ENCODE results near the gene NIF3L1. TPM values are rescaled to one million over a fixed set of nuclear protein-coding genes. Genes with fewer than 3 reads are reported as not detected.

NIF3L1 gene, protein sequence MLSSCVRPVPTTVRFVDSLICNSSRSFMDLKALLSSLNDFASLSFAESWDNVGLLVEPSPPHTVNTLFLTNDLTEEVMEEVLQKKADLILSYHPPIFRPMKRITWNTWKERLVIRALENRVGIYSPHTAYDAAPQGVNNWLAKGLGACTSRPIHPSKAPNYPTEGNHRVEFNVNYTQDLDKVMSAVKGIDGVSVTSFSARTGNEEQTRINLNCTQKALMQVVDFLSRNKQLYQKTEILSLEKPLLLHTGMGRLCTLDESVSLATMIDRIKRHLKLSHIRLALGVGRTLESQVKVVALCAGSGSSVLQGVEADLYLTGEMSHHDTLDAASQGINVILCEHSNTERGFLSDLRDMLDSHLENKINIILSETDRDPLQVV
- 10 to 100 TPM; 11.3 to 23.3 TPM for polyA plus RNA-seq

DNA sequence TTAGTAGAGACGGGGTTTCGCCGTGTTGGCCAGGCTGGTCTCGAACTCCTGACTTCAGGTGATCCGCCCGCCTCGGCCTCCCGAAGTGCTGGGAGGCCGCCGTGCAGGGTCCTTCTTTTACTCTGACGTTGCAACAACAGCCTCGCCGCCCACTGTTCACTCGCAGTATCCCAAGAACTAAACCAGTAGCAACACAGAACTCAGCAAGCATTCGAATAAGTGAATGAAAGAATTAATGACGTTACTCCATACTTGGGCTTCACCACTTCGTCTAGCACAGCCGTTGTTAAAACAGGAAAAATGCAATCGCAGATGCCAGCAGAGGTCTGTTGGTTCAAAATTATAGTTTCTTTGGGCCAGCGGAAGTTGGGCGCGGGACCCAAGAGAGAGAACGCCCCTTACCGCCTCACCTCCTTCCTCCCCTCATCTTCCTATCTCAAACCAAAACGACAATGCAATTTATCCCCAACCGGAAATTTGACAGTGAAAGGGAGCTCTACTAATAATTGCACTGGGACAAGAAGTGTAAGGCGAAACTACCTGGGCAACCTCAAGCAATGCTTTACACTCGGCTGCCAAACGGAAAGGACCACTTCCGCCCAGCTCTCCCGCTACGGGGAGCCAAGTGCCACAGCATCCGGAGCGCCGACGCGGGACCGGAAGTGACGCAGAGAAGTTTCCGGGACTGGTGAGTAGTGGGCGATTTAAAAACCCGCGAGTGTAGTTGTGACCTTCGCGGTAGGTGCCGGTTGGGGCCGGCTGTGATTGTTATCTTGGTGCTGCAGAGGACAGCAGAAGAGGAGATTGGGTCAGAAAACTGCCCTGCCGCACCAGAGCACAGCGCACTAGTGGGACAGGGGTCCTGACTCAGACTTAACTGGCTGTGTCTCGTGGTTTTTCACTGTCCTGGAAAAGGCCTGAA lies at the start of gene NIF3L1, which contains the start of gene PPIL3:
TSS of gene NIF3L1 (plus strand) at position 668 of the 922 bp plus-strand sequence. CDS start 2,573 bp downstream, outside the sequence.
TSS of gene PPIL3 (minus strand) at position 374 of the 922 bp plus-strand sequence. CDS start 1,462 bp downstream, outside the sequence.
- Histone ChIP-seq H3K36me3 (ENCODE audit: control insufficient read depth in 2 of 2, insufficient read depth in 2 of 2, low read length in 1 of 2) (no peaks in the 10 kb centered on the region), H3K9me3 (ENCODE audit: control insufficient read depth in 2 of 2, insufficient read depth in 1 of 2, low read depth in 1 of 2, low read length in 1 of 2) (no peaks in the 10 kb centered on the region), H3K4me3 (ENCODE audit: low read depth in 1 of 2, low read length in 2 of 2) (peak within 1 kb of the TSS; percentile 68 to 85), H3K27me3 (ENCODE audit: control insufficient read depth in 1 of 2, insufficient read depth in 2 of 2, low read length in 2 of 2) (no peaks in the 10 kb centered on the region), H3K27ac (ENCODE audit: low read depth in 2 of 2, low read length in 1 of 2) (peak within 1 kb of the TSS; percentile 92 to 100), H3K4me1 (ENCODE audit: control insufficient read depth in 2 of 2, insufficient read depth in 2 of 2, low read length in 1 of 2) (no peaks in the 10 kb centered on the region)
- WGBS, 2 donors, result 0% methylated on average over 50 of the region's 50 CpGs

DNA sequence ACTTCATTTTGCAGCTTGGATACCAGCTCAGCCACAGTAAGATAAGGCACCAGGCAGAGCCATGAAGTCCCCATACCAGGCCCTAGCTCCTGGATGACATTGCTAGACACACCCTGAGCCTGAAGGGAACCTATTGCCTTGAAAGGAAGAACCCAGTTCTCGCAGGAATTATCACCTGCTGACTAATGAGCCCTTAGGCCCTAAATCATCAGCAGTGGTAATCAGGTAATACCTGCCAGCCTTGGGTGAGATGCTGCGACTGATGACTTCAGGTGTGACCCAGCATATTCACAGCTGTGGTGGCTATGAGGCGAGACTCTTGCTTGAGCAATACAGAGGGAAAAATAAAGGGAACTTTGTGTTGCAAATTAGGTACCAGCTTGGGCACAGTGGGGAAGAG lies 49.7 kb upstream of the NIF3L1 start:
- no peaks in the 10 kb centered on the region for H3K36me3 ChIP-seq (ENCODE audit: control insufficient read depth in 2 of 2, insufficient read depth in 2 of 2, low read length in 1 of 2)
- peak overlapping the region in 1 of 2 donors; percentile 59 for H3K27ac ChIP-seq (ENCODE audit: low read depth in 2 of 2, low read length in 1 of 2)
- 63 to 67% methylated on average over 3 of the region's 3 CpGs for WGBS, 2 donors

DNA sequence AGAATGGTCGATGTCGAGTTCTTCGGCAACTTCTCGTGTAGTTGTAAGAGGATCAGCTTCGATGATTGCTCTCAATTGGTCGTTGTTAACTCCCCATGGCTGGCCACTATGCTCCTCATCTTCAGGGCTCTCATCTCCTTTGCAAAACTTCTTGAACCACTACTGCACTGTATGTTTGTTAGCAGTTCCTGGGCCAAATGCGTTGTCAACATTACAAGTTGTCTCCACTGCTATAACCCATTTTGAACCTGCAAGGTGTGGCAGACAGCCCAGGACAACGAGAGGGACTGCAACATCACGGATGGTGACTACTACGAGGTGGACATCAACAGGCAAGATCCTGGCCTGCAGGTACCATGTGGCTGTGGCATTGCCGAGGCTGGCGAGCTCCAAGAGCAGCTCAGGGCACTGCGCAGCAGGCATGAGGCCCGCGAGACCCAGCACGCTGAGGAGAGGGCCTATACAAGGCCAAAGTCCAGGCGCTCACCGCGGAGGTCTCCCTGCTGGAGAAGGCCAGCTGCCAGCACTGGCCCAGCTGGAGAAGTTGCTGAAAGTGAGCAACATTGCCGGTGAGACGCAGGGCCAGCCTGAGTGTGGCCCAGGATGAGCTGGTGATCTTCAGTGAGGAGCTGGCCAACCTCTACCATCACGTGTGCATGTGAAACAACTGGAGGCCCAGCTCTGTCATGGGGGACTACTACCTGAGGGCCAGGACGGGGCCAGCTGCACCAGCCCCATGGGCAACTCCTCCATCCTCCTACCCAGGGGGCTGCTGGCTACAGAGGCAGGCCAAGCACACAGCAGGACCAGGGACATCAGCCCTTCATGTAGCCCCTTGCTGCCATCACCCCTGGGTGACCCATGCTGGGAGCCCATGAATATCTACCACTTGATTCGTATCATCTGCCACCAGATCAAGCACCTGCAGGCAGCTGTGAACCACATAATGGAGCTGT lies 44.9 kb upstream of the NIF3L1 start:
- Histone ChIP-seq H3K4me1 (ENCODE audit: control insufficient read depth in 2 of 2, insufficient read depth in 2 of 2, low read length in 1 of 2) (peaks cover 0 to 3% of the 10 kb centered on the region in 2 donors), H3K27ac (ENCODE audit: low read depth in 2 of 2, low read length in 1 of 2) (no peak overlapping the region), H3K36me3 (ENCODE audit: control insufficient read depth in 2 of 2, insufficient read depth in 2 of 2, low read length in 1 of 2) (no peaks in the 10 kb centered on the region), H3K27me3 (ENCODE audit: control insufficient read depth in 1 of 2, insufficient read depth in 2 of 2, low read length in 2 of 2) (no peaks in the 10 kb centered on the region), H3K9me3 (ENCODE audit: control insufficient read depth in 2 of 2, insufficient read depth in 1 of 2, low read depth in 1 of 2, low read length in 1 of 2) (no peaks in the 10 kb centered on the region), H3K4me3 (ENCODE audit: low read depth in 1 of 2, low read length in 2 of 2) (no peak overlapping the region)
- WGBS, 2 donors, result 94% methylated on average over 24 of the region's 24 CpGs

More for the DNA sequence above, 49.7 kb upstream of the NIF3L1 start:
- no peaks in the 10 kb centered on the region for H3K9me3 ChIP-seq (ENCODE audit: control insufficient read depth in 2 of 2, insufficient read depth in 1 of 2, low read depth in 1 of 2, low read length in 1 of 2)
- H3K4me3 ChIP-seq (ENCODE audit: low read depth in 1 of 2, low read length in 2 of 2), result no peak overlapping the region
- no peaks in the 10 kb centered on the region for H3K4me1 ChIP-seq (ENCODE audit: control insufficient read depth in 2 of 2, insufficient read depth in 2 of 2, low read length in 1 of 2)
- H3K27me3 ChIP-seq (ENCODE audit: control insufficient read depth in 1 of 2, insufficient read depth in 2 of 2, low read length in 2 of 2), result no peaks in the 10 kb centered on the region

DNA sequence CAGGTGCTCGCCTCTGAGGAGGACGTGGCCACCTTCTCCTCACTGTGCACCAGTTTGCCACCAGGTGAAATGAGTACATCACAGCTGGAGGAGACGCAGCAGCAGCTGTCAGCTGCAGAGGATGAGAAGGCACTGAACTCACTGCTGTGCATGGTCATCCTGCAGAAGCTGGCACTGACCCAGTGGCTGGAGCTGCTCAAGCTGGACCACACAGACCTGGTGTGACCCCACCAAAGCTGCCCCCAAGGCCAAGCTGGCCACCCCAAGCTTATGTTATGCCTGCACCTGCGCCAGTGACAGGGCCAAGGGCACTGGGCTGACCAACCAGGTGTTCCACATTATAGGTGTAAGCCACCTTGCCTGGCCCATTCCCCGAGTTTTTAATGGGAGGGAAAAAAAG lies 44.0 kb upstream of the NIF3L1 start:
- 93 to 97% methylated on average over 5 of the region's 5 CpGs for WGBS, 2 donors
- Histone ChIP-seq H3K27me3 (ENCODE audit: control insufficient read depth in 1 of 2, insufficient read depth in 2 of 2, low read length in 2 of 2) (no peaks in the 10 kb centered on the region), H3K27ac (ENCODE audit: low read depth in 2 of 2, low read length in 1 of 2) (no peak overlapping the region), H3K4me1 (ENCODE audit: control insufficient read depth in 2 of 2, insufficient read depth in 2 of 2, low read length in 1 of 2) (peaks cover 0 to 3% of the 10 kb centered on the region in 2 donors), H3K9me3 (ENCODE audit: control insufficient read depth in 2 of 2, insufficient read depth in 1 of 2, low read depth in 1 of 2, low read length in 1 of 2) (no peaks in the 10 kb centered on the region), H3K36me3 (ENCODE audit: control insufficient read depth in 2 of 2, insufficient read depth in 2 of 2, low read length in 1 of 2) (no peaks in the 10 kb centered on the region), H3K4me3 (ENCODE audit: low read depth in 1 of 2, low read length in 2 of 2) (no peak overlapping the region)

DNA sequence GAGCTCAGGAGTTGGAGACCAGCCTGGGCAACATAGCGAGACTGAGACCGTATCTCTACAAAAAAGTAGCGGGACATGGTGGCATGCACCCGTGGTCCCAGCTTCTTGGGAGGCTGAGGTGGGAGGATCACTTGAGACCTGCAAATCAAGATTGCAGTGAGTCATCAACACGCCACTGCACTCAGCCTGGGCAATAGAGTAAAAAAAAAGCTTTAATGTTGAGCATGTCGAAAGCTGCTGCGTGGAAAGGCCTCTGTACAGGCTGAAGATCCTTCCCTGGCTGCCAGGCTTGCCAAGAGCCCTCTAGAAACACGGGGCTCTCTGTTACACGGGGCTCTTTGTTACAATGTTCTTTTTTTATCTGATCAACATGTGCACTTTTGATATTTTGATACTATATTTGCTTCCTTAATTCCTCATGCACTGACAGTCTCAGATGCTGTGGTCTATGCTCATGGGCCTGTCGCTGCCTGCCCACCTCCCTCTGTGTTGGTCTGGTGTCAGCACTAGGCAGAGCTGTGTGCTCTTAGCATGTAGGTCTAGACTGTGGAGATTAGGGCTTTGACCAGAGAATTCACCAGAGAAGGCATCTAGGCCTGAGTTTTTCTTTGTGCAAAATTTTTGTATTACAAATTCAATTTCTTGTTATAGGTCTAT lies 43.4 kb upstream of the NIF3L1 start:
- Histone ChIP-seq H3K4me3 (ENCODE audit: low read depth in 1 of 2, low read length in 2 of 2) (no peak overlapping the region), H3K4me1 (ENCODE audit: control insufficient read depth in 2 of 2, insufficient read depth in 2 of 2, low read length in 1 of 2) (peaks cover 0 to 3% of the 10 kb centered on the region in 2 donors), H3K36me3 (ENCODE audit: control insufficient read depth in 2 of 2, insufficient read depth in 2 of 2, low read length in 1 of 2) (no peaks in the 10 kb centered on the region), H3K27me3 (ENCODE audit: control insufficient read depth in 1 of 2, insufficient read depth in 2 of 2, low read length in 2 of 2) (no peaks in the 10 kb centered on the region), H3K9me3 (ENCODE audit: control insufficient read depth in 2 of 2, insufficient read depth in 1 of 2, low read depth in 1 of 2, low read length in 1 of 2) (no peaks in the 10 kb centered on the region), H3K27ac (ENCODE audit: low read depth in 2 of 2, low read length in 1 of 2) (no peak overlapping the region)
- 71 to 78% methylated on average over 10 of the region's 10 CpGs for WGBS, 2 donors

DNA sequence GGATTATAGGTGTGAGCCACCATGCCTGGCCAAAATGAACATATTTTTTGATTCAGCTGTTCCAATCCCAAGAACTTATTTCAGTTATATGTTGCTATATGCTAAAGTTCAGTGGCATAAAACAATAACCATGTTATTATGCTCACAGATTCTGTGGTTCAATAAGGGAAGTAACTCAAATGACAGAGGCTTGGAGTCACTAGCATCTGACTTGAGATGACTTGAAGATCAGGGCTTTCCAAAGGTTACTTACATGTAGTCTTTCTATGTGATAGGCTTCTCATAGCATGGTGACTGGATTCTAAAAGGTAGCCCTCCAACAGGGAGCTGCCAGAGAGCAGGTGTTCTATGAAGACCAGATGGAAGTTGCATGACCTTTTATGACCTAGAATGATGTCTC lies 41.9 kb upstream of the NIF3L1 start:
- no peak overlapping the region for H3K27ac ChIP-seq (ENCODE audit: low read depth in 2 of 2, low read length in 1 of 2)
- H3K4me1 ChIP-seq (ENCODE audit: control insufficient read depth in 2 of 2, insufficient read depth in 2 of 2, low read length in 1 of 2), result peaks cover 0 to 3% of the 10 kb centered on the region in 2 donors
- H3K27me3 ChIP-seq (ENCODE audit: control insufficient read depth in 1 of 2, insufficient read depth in 2 of 2, low read length in 2 of 2), result no peaks in the 10 kb centered on the region
- no peaks in the 10 kb centered on the region for H3K9me3 ChIP-seq (ENCODE audit: control insufficient read depth in 2 of 2, insufficient read depth in 1 of 2, low read depth in 1 of 2, low read length in 1 of 2)
- peaks cover 3 to 6% of the 10 kb centered on the region in 2 donors for H3K36me3 ChIP-seq (ENCODE audit: control insufficient read depth in 2 of 2, insufficient read depth in 2 of 2, low read length in 1 of 2)
- H3K4me3 ChIP-seq (ENCODE audit: low read depth in 1 of 2, low read length in 2 of 2), result no peak overlapping the region

DNA sequence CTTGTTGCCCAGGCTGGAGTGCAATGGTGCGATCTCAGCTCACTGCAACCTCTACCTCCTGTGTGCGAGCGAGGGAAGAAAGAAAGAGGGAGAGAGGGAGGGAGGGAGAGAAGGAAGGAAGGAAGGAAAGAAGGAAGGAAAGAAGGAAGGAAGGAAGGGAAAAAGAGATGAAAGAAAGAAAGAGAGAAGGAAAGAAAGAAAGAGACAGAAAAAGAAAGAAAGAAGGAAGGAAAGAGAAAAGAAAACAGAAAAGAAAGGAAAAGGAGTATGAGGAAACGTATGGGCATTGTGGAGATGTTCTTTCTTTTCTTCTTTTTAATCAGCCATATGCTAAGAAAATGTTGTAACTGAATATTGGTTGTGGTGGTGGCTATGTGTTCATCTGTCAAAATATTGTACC lies 41.2 kb upstream of the NIF3L1 start:
- Histone ChIP-seq H3K36me3 (ENCODE audit: control insufficient read depth in 2 of 2, insufficient read depth in 2 of 2, low read length in 1 of 2) (peaks cover 3 to 9% of the 10 kb centered on the region in 2 donors), H3K9me3 (ENCODE audit: control insufficient read depth in 2 of 2, insufficient read depth in 1 of 2, low read depth in 1 of 2, low read length in 1 of 2) (no peaks in the 10 kb centered on the region), H3K27ac (ENCODE audit: low read depth in 2 of 2, low read length in 1 of 2) (no peak overlapping the region), H3K4me3 (ENCODE audit: low read depth in 1 of 2, low read length in 2 of 2) (no peak overlapping the region), H3K27me3 (ENCODE audit: control insufficient read depth in 1 of 2, insufficient read depth in 2 of 2, low read length in 2 of 2) (no peaks in the 10 kb centered on the region), H3K4me1 (ENCODE audit: control insufficient read depth in 2 of 2, insufficient read depth in 2 of 2, low read length in 1 of 2) (peaks cover 0 to 3% of the 10 kb centered on the region in 2 donors)
- WGBS, 2 donors, result 74 to 88% methylated on average over 4 of the region's 4 CpGs

DNA sequence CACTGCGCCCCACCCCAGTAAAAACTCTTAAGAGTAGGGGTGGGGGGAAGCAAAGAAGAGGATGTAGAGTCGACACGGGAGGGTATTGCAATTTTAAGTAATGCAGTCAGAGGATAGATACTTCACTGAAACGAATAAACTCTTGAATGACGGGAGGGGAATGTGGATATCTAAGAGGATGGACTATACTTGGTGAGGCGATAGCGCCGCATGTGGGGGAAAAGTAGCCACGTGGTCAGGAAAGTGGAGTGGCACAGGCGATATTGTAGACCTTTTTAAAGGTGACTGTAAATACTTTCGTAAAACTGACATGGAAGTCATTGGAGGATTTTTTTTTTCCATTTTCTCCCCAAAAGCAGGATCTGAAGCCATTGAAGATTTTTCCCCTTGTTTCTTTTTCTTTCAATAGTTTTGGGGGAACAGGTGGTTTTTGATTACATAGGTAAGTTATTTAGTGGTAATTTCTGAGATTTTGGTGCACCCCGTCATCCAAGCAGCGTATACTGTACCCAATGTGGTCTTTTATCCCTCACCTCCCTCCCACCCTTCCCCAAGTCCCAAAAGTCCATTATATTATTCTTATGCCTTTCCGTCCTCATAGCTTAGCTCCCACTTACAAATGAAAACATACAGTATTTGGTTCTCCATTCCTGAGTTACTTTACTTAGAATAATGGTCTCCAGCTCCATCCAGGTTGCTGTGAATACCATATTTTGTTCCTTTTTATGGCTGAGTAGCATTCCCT lies 38.5 kb upstream of the NIF3L1 start:
- Histone ChIP-seq H3K4me1 (ENCODE audit: control insufficient read depth in 2 of 2, insufficient read depth in 2 of 2, low read length in 1 of 2) (peaks cover 0 to 1% of the 10 kb centered on the region in 2 donors), H3K27me3 (ENCODE audit: control insufficient read depth in 1 of 2, insufficient read depth in 2 of 2, low read length in 2 of 2) (no peaks in the 10 kb centered on the region), H3K27ac (ENCODE audit: low read depth in 2 of 2, low read length in 1 of 2) (no peak overlapping the region), H3K4me3 (ENCODE audit: low read depth in 1 of 2, low read length in 2 of 2) (no peak overlapping the region), H3K36me3 (ENCODE audit: control insufficient read depth in 2 of 2, insufficient read depth in 2 of 2, low read length in 1 of 2) (peaks cover 3 to 15% of the 10 kb centered on the region in 2 donors), H3K9me3 (ENCODE audit: control insufficient read depth in 2 of 2, insufficient read depth in 1 of 2, low read depth in 1 of 2, low read length in 1 of 2) (no peaks in the 10 kb centered on the region)
- WGBS, 2 donors, result 89 to 90% methylated on average over 14 of the region's 14 CpGs

Data from esophagus (tissue), 2 donors.